ENCODE results near the gene CAND2.

Gene CAND2

DNA sequence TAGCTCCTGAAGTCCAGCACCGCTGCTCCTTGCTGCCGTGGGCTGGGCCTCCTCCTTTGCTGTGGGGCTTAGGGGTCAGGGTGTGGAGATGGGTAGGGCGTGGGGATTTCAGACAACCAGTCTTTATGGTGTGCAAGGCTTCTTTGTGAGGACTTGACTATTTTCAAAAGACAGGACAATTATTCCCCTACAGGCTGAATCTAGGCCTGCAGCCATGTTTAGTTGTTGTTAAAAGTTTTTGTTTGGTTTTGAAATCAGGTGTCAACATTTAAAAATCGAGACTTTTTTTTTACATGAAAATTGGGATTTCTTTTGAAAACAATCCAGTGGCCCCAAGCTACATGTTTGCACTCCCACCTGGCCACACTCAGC, 34.3 kb downstream of the CAND2 start:
- H3K36me3 ChIP-seq (ENCODE audit: insufficient read depth, low read length), result peaks cover 55% of the 10 kb centered on the region; the same call in 1 of the 2 replicates
- H3K9me2 ChIP-seq (replicated peaks; ENCODE audit: low read depth, low read length), result no peaks in the 10 kb centered on the region
- no peak overlapping the region for H3K4me2 ChIP-seq (ENCODE audit: low read depth, low read length, poor library complexity, severe bottlenecking)
- peaks cover 15% of the 10 kb centered on the region for H3K79me2 ChIP-seq (ENCODE audit: insufficient read depth, low read length)
- no peak overlapping the region for H3K9ac ChIP-seq (ENCODE audit: low read depth, low read length, poor library complexity, severe bottlenecking)
- no peaks in the 10 kb centered on the region for H3K4me1 ChIP-seq (ENCODE audit: insufficient read depth, low read length, poor library complexity, severe bottlenecking)
- no peaks in the 10 kb centered on the region for H3K9me3 ChIP-seq (ENCODE audit: insufficient read depth, low read depth, low read length)
- 0 out of 2 replicates have a peak, but pooled peaks cover 2% of the 10 kb centered on the region for H3F3A ChIP-seq (ENCODE audit: low read depth)
- peaks cover 13% of the 10 kb centered on the region for H4K20me1 ChIP-seq (ENCODE audit: insufficient read depth, low read length, poor library complexity, severe bottlenecking)
- H2AFZ ChIP-seq (ENCODE audit: low read length), result no peak overlapping the region
- H3K27me3 ChIP-seq (ENCODE audit: insufficient read depth, low read length, poor library complexity, severe bottlenecking), result no peaks in the 10 kb centered on the region
- H3K4me3 ChIP-seq (ENCODE audit: low read length, poor library complexity, severe bottlenecking), result no peak overlapping the region
- TF ChIP-seq, protein P1, sequence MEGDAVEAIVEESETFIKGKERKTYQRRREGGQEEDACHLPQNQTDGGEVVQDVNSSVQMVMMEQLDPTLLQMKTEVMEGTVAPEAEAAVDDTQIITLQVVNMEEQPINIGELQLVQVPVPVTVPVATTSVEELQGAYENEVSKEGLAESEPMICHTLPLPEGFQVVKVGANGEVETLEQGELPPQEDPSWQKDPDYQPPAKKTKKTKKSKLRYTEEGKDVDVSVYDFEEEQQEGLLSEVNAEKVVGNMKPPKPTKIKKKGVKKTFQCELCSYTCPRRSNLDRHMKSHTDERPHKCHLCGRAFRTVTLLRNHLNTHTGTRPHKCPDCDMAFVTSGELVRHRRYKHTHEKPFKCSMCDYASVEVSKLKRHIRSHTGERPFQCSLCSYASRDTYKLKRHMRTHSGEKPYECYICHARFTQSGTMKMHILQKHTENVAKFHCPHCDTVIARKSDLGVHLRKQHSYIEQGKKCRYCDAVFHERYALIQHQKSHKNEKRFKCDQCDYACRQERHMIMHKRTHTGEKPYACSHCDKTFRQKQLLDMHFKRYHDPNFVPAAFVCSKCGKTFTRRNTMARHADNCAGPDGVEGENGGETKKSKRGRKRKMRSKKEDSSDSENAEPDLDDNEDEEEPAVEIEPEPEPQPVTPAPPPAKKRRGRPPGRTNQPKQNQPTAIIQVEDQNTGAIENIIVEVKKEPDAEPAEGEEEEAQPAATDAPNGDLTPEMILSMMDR (conservative IDR thresholded peaks at IDR 0.05; ENCODE audit: low read length), result peak; percentile 25
- no peak for TF ChIP-seq EZH2phosphoT487 (IDR thresholded peaks at IDR 0.05; ENCODE audit: borderline replicate concordance)

DNA sequence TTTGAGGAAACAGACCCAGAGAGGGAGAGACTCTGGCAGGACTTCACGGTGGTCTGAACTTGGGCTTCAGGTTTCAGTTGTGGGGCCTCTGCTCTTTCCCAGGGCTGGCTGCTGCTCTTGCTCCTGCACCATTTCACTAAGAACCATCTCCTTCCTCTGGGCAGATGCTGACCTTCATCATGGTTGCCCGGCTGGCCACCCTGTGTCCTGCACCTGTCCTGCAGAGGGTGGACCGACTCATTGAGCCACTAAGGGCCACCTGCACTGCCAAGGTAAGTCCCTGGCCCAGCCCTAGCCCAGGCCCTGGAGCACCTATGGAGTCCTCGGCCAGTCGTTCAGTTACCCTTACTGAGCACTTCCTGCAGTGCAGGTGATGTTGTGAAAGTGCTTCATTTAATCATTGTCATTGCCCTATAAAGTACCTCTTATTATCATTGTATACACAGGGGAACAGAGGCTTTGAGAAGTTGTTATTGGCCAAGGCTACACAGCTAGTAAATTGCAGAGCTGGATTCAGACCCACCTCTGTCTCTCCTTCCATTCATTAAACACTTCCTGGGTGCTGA, 34.9 kb downstream of the CAND2 start:
- Histone ChIP-seq H2AFZ (ENCODE audit: low read length) (no peak overlapping the region), H3K9me2 (replicated peaks; ENCODE audit: low read depth, low read length) (no peaks in the 10 kb centered on the region), H3F3A (ENCODE audit: low read depth) (0 out of 2 replicates have a peak, but pooled peaks cover 2% of the 10 kb centered on the region), H3K79me2 (ENCODE audit: insufficient read depth, low read length) (peaks cover 21% of the 10 kb centered on the region), H3K9me3 (ENCODE audit: insufficient read depth, low read depth, low read length) (no peaks in the 10 kb centered on the region), H3K27me3 (ENCODE audit: insufficient read depth, low read length, poor library complexity, severe bottlenecking) (no peaks in the 10 kb centered on the region), H4K20me1 (ENCODE audit: insufficient read depth, low read length, poor library complexity, severe bottlenecking) (peaks cover 19% of the 10 kb centered on the region), H3K4me3 (ENCODE audit: low read length, poor library complexity, severe bottlenecking) (no peak overlapping the region), H3K9ac (ENCODE audit: low read depth, low read length, poor library complexity, severe bottlenecking) (no peak overlapping the region), H3K4me2 (ENCODE audit: low read depth, low read length, poor library complexity, severe bottlenecking) (no peak overlapping the region), H3K36me3 (ENCODE audit: insufficient read depth, low read length) (peaks cover 61% of the 10 kb centered on the region; the same call in 1 of the 2 replicates), H3K4me1 (ENCODE audit: insufficient read depth, low read length, poor library complexity, severe bottlenecking) (peaks cover 2% of the 10 kb centered on the region)
- TF ChIP-seq, protein P1 (conservative IDR thresholded peaks at IDR 0.05; ENCODE audit: low read length), result no peak
- no peak for TF ChIP-seq EZH2phosphoT487 (IDR thresholded peaks at IDR 0.05; ENCODE audit: borderline replicate concordance)

DNA sequence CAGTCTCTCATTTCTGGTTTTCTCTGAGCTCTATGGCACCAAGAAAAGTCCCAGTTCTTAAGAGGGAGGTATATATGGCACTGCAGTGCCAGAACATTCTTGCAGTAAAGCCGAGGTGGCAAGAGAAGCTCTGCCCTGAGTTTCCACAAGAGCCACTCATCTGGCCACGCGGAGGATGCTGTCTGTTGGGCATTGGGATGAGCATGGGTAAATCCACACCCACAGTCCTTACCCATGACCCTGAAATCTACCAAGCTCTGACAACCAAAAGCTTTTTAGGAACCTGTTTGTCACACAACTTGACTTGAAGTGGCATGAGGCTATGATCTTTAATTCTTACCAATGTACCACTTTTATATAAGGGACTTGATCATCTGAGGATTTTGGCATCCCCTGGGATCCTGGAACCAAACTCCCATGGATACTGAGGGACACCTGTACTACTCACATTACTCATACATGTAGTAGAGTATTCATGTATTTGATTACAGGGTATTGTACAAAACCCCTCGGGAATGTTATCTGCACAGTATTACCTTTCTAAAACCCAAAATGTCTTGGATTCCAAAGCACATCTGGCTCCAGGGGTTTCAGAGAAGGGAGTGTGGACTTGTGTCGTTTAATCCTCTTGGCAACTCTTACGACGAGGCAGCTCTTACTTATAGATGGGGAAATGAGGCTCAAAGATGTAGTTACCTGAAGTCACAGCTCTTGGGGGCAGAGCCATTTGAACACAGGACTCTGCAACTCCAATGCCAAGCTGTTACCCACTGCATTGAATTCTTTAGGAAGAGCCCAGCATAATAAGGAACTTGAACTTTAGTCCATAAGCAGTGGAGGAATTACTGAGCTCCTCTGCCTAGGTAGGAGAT, 36.1 kb downstream of the CAND2 start:
- Histone ChIP-seq H3F3A (ENCODE audit: low read depth) (0 out of 2 replicates have a peak, but pooled peaks cover 2% of the 10 kb centered on the region), H3K4me2 (ENCODE audit: low read depth, low read length, poor library complexity, severe bottlenecking) (no peak overlapping the region), H3K36me3 (ENCODE audit: insufficient read depth, low read length) (peaks cover 73% of the 10 kb centered on the region), H3K4me1 (ENCODE audit: insufficient read depth, low read length, poor library complexity, severe bottlenecking) (peaks cover 11% of the 10 kb centered on the region), H3K9ac (ENCODE audit: low read depth, low read length, poor library complexity, severe bottlenecking) (no peak overlapping the region), H3K9me3 (ENCODE audit: insufficient read depth, low read depth, low read length) (no peaks in the 10 kb centered on the region), H2AFZ (ENCODE audit: low read length) (no peak overlapping the region), H3K27me3 (ENCODE audit: insufficient read depth, low read length, poor library complexity, severe bottlenecking) (no peaks in the 10 kb centered on the region), H4K20me1 (ENCODE audit: insufficient read depth, low read length, poor library complexity, severe bottlenecking) (peaks cover 31% of the 10 kb centered on the region), H3K4me3 (ENCODE audit: low read length, poor library complexity, severe bottlenecking) (no peak overlapping the region), H3K9me2 (replicated peaks; ENCODE audit: low read depth, low read length) (no peaks in the 10 kb centered on the region), H3K79me2 (ENCODE audit: insufficient read depth, low read length) (peaks cover 33% of the 10 kb centered on the region)
- TF ChIP-seq, protein P1 (conservative IDR thresholded peaks at IDR 0.05; ENCODE audit: low read length), result no peak
- TF ChIP-seq EZH2phosphoT487 (IDR thresholded peaks at IDR 0.05; ENCODE audit: borderline replicate concordance), result no peak

Data from Loucy (cell line).